HT-29 (cell line): ENCODE results near the gene ZEB2. TPM values are rescaled to one million over a fixed set of nuclear protein-coding genes. Genes with fewer than 3 reads are reported as not detected.
A peak's percentile ranks its signal among the peaks of the same experiment; 100 is the strongest.

Experiments
- DNase-seq: peaks from one replicate; pipeline ENCODE4 v3.0.0-alpha.2; 2015; ENCODE audit warnings: low spot score
- total RNA-seq: library from RNA; depleted of rRNA; stranded (reverse); fragments of >200 nt; shearing (Covaris generic); gene quantifications from 2 replicates; pipeline ENCODE4 v1.2.3, GENCODE V29; 2014

ZEB2 gene
- total RNA-seq, 1 experiment from 2014 or later: not detected

DNA sequence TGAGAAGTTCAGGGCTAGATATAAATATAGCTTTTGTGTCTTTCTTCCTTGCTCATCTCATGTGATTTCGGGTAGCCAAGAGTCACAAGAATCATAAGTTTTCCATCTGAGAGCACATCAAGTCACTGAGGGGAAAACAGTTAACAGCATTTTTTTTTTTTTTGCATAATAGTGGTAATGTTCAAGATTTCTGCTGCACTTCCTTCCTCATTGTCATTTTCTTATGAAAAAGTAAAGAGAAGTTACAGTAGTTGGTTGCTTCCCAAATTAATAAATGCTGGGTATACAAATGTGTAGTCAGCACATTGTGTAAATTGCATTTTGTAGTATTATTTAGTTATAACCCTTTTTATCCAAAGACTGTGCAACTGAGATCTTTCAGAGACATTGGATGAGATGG, 93.6 kb downstream of the ZEB2 start:
- no peak for DNase-seq

DNA sequence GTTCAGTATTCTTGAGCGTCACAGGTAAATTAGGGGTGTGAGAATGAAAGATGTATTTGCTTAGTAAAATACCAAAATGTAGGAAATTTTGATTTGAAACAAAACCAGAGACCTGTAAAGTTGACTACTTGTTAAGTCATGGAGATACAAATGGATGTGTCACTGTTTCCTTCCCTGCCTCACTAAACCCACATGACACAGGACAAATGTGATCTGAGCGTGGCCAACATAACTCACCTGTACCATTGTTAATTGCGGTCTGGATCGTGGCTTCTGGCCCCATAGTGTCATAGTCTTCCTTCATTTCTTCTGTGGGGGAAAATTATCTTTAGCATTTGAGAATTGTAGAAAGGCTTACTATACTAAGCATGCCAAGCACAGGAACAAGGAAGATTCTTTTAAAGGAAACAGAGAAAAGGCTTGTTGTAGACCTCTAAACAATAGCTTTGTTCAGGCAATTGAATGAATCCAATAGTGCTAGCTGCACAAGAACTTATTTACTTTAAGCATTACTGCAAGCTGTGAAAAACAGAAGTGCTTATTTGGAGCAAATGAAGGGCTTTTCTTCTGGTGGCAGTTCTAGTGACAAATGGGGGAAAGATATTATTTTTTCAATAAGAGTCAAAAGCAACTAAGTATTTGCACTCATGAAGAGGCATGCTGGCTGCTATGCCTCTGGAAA, 95.2 kb downstream of the ZEB2 start:
- no peak for DNase-seq

DNA sequence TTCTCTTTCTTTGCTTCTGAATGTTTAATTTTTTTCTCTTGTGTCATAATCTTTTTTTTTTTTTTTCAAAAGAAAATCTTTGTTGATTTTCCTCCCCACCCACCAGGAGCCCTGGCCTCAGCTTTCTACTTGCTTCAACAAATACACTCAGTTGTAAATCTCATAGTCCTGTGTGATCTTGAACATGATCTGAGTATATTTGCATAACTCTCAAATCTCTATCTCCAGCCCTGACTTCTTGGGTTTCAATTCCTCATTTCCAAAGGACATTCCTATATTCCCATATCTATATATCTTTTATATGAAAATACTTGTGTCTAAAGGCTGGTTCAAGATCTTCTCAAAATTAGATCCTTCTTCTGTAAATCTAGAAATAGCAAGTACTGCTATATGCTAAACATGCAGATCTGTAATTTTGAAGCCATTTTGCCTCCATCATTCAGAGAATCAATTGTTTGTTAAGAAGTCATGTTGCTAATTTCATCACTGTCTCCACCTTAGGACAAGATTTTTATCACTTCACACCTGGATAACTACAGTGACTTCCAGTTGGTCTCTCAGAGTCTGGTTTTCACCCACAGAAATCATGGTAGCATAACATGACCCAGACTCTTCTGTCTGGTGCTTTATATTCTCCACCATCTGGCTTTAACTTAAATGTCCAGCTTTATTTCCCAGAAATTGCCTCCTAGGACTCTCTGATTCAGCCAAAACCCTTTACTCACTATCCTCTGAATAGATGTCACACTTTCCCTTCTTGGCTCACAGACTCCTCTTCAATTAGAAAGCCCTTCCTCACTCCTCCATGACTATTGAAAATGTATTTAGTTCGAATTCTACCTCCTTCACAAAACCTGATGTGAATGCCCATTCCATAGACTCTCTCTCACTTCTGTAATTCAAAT, 98.1 kb downstream of the ZEB2 start:
- no peak for DNase-seq

DNA sequence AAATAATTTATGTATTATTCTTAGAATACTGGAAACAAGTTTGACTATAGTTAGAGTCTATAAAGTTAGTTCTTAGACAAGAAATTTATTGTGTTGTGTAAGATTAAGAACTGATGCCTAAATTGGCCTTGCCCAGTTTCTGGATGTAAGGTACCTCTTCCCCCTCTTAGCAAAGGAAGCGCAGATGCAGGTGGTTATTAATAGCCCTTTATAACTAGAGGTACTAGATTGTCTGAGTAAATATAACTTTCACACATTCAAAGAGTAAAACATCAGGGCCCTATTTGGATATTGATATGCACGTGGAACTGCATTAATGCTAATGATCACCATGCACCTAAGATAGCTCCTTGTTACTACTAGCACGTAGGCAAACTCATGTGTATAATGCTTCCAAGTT, 100.7 kb downstream of the ZEB2 start:
- DNase-seq: no peak

DNA sequence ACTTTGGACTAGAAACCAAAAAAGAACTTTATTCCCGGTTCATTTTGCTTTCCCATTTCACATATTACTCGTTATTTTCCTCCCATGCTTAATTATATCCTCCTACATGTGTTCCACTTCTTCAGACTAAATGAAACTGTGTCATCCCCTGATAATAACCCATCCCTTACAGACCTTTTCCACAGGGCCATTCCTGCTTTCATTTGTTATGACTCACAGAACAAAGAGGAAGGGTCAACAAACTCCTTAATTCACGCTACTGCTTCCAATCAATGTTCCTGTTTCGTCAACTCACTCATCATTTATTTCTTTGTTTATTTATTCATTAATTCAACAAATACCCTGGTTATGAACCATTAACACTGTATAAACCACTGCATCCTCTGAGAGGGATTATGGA, 104.5 kb downstream of the ZEB2 start:
- no peak for DNase-seq

DNA sequence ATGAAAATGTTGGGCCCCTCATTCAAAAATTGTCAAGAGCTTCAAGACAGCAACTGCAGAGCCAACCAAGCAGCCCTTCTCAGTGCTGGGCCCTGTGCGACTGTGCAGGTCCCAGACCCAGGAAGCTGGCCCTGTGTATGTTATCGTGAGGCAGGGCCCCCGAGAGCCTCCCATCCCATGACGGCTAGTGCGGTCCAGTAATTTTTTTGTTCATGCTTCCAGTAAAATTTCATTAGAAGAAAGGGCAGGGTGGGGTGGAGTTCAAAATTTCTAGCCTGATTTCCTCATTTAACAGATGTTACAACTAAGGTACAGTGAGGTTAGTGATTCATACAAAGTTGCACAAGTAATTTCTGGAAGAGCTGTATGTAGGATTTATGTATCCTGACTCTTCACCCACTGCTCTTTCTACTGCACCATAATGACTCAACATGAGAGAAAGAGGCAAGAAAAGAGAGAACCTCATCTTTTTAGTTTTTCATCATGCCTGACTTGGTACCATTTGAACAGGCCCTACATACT, 105.5 kb downstream of the ZEB2 start:
- DNase-seq: peak; percentile 14

DNA sequence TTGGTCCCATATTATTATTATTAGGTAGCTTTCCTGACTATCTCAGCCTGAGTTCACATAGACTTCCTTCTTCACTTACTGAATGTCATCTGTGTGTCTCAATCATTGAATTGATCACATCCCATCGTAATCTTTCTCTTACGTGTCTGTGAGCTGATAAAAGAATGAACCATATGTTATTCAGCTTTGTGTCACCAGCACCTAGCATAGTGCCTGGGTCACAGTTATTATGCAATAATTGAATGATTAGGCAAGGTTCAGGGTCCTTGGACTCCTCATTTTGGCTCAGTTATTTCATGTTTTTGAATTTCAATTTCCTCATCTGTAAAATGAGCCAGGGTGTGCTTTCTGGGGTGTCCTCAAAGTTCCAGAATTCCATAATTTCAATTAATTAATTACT, 107.2 kb downstream of the ZEB2 start:
- no peak for DNase-seq

DNA sequence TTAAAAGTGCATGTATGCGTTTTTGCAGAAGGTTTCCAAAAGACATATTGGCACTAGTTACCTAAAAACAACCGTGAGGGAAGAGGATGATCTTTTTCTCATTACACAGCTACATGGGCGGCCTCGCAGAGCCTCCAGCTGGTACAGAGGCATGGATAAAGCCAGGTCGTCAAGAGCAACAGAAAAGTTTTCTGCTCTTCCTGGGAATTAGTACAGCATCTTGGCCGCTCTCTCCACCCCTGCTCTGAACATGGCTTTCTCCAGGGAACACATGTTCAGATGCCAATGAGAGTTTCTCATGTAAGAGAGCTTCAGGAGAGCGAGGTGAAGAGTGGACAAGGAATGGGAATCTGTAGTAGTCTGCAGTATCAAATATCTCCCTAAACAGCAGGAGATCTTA, 108.4 kb downstream of the ZEB2 start:
- DNase-seq: no peak

DNA sequence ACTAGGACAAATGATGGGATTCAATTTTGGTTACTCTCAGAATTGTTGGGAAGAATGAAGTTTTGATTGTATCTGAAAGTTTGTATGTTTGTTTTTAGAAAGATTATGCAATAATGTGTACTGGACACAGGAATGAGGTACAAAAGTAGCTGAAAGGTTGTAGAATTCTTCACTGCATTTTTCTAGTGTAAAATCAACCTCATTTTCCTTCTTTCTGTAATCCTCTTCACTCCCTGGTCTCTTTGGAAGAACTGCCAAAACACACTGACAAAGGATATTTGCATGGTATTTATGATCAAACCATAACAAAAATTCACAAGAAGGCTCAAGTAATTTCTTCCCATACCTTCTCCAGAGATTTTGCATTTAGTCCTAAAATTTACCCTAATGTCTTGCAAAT, 110.7 kb downstream of the ZEB2 start:
- no peak for DNase-seq

DNA sequence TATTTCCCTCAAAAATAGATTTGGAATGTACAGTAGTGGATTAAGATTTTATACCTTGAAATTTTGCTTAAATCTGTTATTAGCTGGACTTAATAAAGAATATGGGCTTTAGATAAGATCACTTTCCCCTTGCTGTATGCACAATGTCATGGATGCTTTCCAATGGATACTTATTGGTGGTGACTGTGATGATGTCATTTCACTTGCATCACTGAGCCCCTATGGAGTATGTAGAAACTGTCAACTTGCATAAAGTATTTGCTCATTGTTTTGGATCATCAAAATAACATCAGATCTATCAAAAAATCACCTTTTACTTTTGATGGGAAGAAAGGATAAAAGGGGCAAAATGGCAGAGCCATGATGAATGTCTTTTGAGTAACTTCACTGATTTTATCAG, 112.7 kb downstream of the ZEB2 start:
- no peak for DNase-seq

DNA sequence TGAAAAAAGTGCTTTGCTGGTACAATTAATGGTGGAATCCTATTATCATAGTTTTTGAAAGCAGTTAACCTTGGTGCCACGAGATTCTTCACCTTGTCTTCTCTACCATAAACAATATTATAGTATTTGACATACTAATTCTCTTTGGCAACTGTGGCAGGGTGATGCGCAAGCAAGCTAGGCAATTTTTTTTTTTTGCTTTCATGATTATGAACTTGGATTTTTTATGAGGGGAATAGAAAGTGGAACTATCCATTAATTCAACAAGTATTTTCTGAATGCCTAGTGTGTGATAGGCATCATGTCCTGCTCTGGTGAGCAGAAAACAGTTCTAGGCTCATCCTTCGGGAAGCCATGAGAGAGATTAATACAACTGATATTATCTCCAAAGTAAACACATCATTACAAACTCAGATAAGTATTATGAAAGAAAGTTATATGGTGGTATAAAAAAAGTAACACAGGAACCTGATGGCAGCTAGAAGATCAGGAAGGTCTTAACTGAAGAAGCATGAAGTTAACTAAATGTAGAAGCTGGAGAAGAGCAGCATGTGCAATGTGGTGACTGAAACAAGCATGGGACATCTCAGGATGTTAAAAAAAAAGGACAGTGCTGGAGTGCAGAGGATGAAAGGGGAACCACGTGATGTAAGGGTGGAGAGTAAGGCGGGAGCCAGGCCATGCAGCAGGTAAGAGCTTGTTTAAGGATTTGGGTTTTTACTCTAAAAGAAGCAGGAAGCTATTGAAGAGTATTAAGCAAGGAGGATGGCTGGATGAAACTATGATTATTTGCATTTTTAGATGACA, 113.7 kb downstream of the ZEB2 start:
- no peak for DNase-seq

DNA sequence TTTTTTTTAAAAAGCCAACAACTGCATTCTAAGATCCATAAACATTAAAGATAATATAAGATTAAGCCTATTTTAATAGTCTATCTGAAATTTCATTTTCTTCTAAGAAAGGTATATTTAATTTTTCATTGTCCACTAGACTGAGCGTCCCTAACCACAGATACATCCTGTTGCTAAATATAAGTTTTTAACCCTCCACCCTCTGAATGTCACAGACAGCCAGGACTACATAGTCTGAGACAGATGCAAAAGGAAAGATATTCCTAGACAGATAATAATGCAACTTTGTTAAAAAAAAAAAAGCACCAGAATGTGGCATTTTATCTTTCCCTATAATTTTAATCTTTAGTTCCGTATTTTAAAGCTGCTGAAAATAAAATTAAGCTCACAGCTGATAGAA, 114.6 kb downstream of the ZEB2 start:
- no peak for DNase-seq

DNA sequence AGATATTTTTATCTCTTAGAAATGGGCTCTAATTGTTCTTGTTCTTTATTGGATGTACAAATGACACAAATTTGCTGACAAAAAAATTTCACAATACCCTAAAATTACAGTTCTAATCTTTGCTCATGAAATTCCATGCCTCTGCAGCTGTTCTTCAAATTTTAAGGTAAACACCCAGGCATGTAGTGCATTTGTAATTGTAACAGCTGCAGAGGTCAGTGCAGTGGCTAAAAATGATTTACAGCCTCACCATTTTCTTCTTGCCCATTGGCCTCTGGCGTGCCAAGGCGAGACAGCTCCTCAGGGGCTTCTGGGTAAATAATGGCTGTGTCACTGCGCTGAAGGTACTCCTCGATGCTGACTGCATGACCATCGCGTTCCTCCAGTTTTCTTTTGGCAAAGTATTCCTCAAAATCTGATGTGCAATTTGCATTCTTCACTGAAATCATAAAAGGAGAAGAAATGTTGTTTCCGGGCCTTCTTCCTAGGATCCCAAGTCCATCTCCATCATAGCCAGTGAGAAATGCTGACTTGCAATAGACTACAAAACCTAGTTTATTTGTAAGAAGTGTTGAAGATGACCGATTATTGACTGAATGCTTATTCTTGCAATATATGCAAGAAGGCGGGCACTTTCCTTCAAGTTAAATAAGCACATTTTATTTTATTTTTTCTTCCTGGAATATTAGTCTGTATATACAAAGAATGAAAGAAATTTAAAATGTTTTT, 115.2 kb downstream of the ZEB2 start:
- DNase-seq: no peak

DNA sequence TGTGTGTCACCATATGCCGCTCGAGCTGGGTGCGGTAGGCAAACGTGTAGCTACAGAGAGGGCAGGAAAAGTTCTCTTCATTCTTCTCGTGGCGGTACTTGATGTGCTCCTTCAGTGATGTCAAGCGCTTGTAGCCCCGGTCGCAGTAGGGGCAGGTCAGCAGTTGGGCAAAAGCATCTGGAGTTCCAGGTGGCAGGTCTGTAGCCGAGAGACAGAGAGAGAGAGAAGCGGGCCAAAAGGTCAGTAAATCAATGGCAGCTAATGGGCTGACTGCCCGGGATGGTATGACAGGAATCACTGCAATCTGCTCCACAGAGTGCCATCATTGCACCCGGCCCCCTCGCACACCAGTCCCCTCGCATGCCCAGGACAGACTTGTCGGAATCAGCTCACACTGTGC, 116.0 kb downstream of the ZEB2 start:
- DNase-seq: no peak

DNA sequence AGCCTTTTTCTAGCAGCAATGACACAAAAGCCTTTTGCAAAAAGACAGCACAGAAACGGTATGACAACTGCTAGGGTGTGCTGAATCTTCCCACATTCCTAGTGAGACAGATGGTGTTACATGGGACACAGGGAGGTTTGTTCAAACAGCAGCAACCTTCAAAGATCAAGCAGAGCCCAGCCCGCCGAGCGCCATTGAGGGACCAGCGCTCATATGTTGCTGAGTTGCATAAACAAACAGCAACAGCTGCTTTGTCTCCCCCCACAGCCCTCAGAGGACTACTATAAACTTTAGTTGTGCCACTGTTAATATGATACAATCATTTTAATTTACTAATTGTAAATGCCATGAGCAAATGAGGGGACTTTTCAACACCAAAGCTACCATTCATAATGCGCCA, 117.7 kb downstream of the ZEB2 start:
- DNase-seq: no peak

DNA sequence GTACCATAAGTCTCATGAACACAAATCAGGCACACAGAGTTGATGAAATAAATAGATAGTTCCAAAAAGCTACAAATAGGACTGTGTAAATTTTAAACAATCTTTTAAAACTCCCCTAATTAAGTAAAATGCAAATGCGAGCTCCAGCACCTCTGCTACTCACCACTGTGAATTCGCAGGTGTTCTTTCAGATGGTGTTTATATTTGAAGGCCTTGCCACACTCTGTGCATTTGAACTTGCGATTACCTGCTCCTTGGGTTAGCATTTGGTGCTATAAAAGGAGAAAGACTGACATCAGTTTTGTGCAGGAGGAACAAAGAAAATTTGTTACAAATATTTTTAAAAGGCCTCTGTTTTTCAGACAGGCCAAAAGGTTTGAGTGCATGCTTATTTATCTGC, 118.9 kb downstream of the ZEB2 start:
- DNase-seq: no peak

DNA sequence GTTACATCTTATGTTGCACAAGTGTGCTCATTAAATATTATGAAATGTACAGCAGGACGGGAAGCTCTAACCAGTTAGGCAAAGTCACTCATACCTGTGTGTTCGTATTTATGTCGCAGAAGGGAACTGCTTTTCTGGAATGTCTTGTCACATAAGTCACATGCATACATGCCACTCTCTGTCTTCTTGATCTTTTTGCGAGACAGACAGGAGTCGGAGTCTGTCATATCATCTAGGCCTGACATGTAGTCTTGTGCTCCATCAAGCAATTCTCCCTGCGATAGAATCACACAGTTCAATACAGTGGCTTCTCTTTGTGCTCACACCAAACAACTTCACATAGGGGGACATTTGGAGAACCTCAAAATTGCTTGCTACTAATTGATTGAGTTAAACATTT, 123.6 kb downstream of the ZEB2 start:
- DNase-seq: no peak

DNA sequence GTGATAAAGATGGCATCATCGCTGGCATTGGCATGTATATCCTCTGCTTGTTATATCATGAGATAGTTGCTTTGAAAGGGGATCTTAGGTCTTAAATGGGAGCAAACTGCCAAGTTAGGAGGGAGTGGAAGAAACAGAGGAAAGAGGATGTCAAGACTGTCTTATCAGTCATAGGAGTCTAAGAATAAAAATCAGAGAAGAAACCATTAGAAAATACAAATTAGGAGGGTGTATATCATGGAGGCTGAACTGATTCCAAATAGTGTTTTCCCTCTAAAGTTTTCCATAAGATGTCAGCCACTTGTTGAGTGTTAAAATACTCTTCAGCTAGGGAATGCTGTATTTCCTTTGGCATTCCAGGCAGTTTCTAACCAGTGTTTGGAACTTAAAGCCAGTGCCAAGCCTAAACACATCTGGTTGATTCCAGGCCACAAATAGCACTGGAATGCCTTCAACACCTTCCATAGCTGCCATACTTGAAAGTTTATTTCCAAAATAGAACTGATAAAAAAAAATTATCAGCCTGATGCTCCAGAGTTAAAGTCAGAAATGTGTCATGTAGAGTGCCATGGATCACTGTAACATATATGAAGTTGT, 129.4 kb downstream of the ZEB2 start:
- DNase-seq: no peak

DNA sequence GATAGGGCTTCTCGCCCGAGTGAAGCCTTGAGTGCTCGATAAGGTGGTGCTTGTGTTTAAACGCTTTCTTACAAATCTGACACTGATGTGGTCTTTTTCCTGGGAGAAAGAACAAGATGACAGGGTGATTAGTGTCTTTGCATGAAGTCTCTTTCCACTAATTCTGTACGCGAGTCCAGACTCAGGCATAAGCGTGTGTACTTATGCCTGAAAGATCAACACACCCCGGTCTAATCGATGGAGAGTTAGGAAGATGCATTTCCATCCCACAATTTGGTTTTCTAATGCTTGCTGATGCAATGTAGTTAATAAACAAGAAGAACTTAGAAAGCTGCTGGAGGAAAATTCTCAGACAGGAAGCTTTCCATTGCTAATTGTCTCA, 130.0 kb downstream of the ZEB2 start:
- no peak for DNase-seq

DNA sequence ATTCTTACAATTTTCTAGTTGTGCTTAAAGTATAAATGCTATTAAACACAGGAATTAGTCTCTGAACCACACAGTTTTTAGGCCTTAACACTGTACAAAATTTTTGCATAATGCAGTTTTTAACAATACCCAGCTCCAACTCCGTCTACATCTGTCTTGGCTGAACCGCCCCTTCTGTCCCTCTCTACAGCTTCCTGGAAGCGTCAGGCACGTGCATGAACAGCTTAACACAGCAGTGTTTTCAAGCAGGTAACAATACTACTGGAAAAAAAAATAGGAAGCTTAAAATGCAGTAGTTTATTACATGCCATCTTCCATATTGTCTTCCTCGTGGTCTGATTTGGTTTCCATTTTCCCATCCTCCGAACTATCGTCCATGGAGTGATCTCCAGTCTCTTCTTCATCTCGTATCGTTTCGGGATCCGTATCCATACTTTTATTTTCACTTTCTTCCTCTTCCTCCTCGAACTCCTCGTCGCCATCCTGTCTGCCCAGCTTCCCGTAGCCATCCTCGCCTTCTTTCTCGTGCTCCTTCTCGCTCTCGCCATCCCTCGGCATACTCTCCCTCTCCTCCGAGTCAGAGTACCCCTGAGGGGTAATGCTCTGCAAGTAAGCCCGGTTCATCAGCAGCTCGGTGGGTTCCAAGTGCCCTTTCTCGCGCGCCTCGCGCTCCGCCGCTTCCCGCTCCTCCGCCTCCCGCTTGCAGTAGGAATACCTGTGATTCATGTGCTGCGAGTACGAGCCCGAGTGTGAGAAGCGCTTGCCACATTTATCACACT, 130.6 kb downstream of the ZEB2 start:
- DNase-seq: peak; percentile 41
